NOMO-1 (cell line): ENCODE measurements around the gene FBLIM1.

Source experiments
- DNase-seq, 2 experiments: peaks; one replicate each; lab custom pipeline; 2025; ENCODE audit not compliant: unreplicated experiment in 2 of 2; lab: John Stamatoyannopoulos, UW

Gene FBLIM1

GRCh38 chr1:15758343-15758931 lies at the start of gene FBLIM1:
Gene FBLIM1 (plus strand): TSS chr1:15758795. CDS start chr1:15764984, 6,189 bp downstream.
- no peak for DNase-seq

- DNase-seq: no peak
Measured at GRCh38 chr1:15709226-15709625, 49.4 kb upstream of the FBLIM1 start.

- DNase-seq: no peak
Measured at GRCh38 chr1:15712168-15712567, 46.4 kb upstream of the FBLIM1 start.

GRCh38 chr1:15714406-15715136 lies 44.0 kb upstream of the FBLIM1 start:
- no peak for DNase-seq

GRCh38 chr1:15717418-15718125 lies 41.0 kb upstream of the FBLIM1 start:
- DNase-seq: no peak

- no peak for DNase-seq
Measured at GRCh38 chr1:15718199-15718601, 40.4 kb upstream of the FBLIM1 start.

- DNase-seq: no peak
Measured at GRCh38 chr1:15719381-15720120, 39.0 kb upstream of the FBLIM1 start.

GRCh38 chr1:15720861-15721260 lies 37.7 kb upstream of the FBLIM1 start:
- DNase-seq: no peak

- no peak for DNase-seq
Measured at GRCh38 chr1:15722411-15722810, 36.2 kb upstream of the FBLIM1 start.

- DNase-seq: no peak
Measured at GRCh38 chr1:15722836-15723532, 35.6 kb upstream of the FBLIM1 start.

- DNase-seq: no peak
Measured at GRCh38 chr1:15723631-15724246, 34.9 kb upstream of the FBLIM1 start.

- DNase-seq: no peak
Measured at GRCh38 chr1:15724949-15725880, 33.4 kb upstream of the FBLIM1 start.

- DNase-seq: no peak
Measured at GRCh38 chr1:15726508-15726907, 32.1 kb upstream of the FBLIM1 start.

GRCh38 chr1:15727021-15727420 lies 31.6 kb upstream of the FBLIM1 start:
- no peak for DNase-seq

- no peak for DNase-seq
Measured at GRCh38 chr1:15727424-15727823, 31.2 kb upstream of the FBLIM1 start.

GRCh38 chr1:15727866-15728534 lies 30.6 kb upstream of the FBLIM1 start:
- no peak for DNase-seq

GRCh38 chr1:15728937-15729657 lies 29.5 kb upstream of the FBLIM1 start:
- DNase-seq: no peak

GRCh38 chr1:15730423-15730822 lies 28.2 kb upstream of the FBLIM1 start:
- DNase-seq: no peak
